GM19193 (cell line): ENCODE data around the gene FSTL5.

ENCODE experiments used
- POLR2A ChIP-seq: IDR thresholded peaks from 4 replicates; pipeline ENCODE4 v1.6.1; 2011; ENCODE audit not compliant: insufficient read depth, insufficient read length; ENCODE audit errors: extremely low read depth

The FSTL5 gene

GRCh38 chr4:162163892-162164759 lies at the start of gene FSTL5:
Gene FSTL5, minus strand, starts transcription at chr4:162164000. Its CDS starts 52,604 bp downstream, at chr4:162111396.
- TF ChIP-seq POLR2A = no peak

- TF ChIP-seq POLR2A = no peak
Observed at GRCh38 chr4:162209706-162210105, 45.9 kb upstream of the FSTL5 start.

GRCh38 chr4:162201673-162202072 lies 37.9 kb upstream of the FSTL5 start:
- TF ChIP-seq POLR2A = no peak

DNA sequence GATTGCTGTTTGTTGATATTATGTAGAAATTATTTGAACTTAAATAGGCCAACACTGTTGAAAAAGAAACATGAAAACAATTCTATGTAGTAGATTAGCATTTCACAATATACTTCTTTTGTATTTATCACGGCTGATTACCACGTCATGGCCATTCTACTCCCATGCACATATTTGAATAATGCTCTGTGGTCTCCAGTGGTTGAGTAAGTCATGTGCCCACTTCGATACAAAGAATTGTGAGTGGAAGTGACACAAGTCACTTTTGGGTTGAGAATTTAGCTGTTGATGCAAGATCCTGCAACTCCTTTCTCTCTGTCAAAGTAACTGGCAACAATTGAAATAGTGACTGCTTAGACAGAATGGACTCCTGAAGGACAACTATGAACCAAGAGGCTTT lies 6.7 kb upstream of the FSTL5 start:
- TF ChIP-seq POLR2A = no peak

DNA sequence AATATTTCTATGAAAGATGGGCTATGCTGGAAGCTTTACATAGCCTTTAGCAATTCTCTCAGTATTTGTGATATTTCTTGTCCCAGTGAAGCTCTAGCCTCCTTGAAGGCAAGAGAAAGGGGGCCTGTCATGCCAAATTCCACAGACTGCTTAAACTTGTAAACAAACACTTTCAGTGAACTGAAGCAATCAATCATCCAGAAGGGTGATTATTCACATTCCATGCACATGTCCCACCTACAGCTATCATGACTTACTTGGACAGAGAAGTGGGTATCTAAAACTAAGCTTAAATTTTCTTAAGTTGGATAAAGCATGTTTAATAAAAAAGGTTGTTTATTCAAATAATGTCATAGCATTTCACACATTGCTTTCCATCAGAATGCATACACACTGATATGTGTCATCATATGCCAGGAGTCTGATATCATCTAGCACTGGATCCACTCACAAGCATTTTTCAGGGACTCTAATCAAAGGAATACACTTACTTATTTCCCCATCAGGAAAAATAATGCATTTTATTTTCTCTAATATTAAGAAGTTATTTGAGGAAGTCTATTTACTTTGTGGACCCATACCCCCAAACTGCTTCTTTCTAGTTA lies 1.2 kb upstream of the FSTL5 start:
- no peak for TF ChIP-seq POLR2A

DNA sequence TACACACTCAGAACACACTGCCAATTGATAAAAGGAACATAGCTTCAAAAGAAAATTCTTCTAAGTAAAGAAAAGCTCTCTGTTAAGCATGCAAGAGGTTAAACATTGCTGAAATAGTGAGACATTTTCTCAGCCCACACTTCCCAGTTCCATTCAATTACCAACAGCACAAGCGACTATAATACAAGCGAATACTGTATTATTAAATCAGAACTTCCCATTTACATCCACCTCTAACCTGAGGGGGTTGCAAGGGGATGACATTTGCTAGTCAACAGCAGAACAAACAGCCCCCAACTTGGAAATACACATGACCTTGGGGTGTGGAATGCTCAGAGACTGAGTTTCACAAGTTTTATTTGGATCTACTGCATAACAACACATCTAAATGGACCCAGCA lies 1.1 kb downstream of the FSTL5 start:
- TF ChIP-seq POLR2A = no peak

GRCh38 chr4:162157241-162157640 lies 6.6 kb downstream of the FSTL5 start:
- no peak for TF ChIP-seq POLR2A

GRCh38 chr4:162154862-162155540 lies 8.8 kb downstream of the FSTL5 start:
- TF ChIP-seq POLR2A = no peak

DNA sequence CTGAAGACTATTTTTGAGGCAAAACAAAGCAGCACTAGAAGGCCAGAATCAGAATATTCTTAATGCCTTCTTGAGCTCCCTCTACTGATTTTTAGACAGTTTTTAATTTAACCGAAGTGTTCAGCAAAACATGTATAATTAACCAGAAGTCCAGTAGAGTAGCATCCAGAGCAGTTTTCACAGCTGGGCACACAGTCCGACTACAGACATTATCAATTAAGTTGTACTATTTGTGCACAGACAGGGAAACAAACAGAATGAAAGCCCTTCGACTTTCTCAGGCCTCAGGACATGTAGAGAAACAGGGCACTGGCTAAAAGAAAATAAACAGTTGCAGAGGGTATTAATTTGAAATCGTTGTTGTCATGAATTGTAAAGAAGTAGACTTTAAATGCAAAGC lies 11.9 kb downstream of the FSTL5 start:
- TF ChIP-seq POLR2A = no peak

- no peak for TF ChIP-seq POLR2A
Observed at GRCh38 chr4:162151386-162151785, 12.4 kb downstream of the FSTL5 start.

DNA sequence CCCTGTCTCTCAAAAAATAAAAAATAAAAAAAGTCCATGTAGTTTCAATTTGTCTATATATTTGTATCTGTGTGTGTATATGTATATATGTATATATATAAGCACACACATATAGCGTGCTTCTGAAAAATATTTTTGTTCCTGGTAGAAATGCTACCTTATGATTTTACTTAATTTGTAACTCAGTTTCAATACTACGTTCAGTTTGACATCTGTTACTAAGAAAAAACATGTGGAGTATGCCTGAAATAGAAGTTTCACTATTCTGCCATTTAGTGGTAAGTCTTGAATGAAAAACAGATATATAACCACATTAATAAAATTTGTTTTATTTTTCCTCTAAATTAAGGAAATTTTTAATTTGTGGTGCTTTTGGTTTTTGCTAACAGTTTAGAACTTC lies 14.2 kb downstream of the FSTL5 start:
- TF ChIP-seq POLR2A = no peak

- TF ChIP-seq POLR2A = no peak
Observed at GRCh38 chr4:162140051-162140683, 23.6 kb downstream of the FSTL5 start.

DNA sequence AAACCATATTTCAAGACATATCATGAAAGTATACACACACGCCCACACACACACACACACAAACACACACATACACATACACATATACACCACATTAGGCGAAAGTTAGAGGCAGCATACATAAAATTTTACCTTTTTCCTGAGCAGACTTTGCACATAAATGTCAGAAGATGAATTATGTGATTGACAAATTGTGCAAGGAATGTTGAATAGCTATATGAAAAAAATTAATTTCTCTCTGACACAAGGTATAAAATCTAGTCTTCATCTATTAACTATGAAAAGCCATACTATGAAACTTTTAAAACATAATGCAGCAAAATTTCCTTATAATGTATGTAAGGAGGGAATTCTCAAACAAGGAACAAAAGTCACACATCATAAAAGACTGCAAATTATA lies 24.4 kb downstream of the FSTL5 start:
- TF ChIP-seq POLR2A = no peak

GRCh38 chr4:162131256-162131655 lies 32.5 kb downstream of the FSTL5 start:
- no peak for TF ChIP-seq POLR2A

- no peak for TF ChIP-seq POLR2A
Observed at GRCh38 chr4:162126729-162127128, 37.1 kb downstream of the FSTL5 start.
